Ovary (tissue), 9 donors: Measurements from ENCODE around the gene FAM193A. TPM values are rescaled to one million over a fixed set of nuclear protein-coding genes. Genes with fewer than 3 reads are reported as not detected.

ENCODE experiments used
- DNase-seq, 5 donors: peaks; one replicate each; pipeline ENCODE4 v3.0.0-alpha.2; 2019 to 2020
- H3K27ac ChIP-seq, 2 donors: fragments of 200-600 bp; one replicate each; pipeline versions ENCODE4 v1.5.1 to v1.8.0; 2019 to 2022
- H3K27me3 ChIP-seq: fragments of 200-600 bp; one replicate; pipeline ENCODE4 v1.8.0; 2022
- H3K36me3 ChIP-seq: fragments of 200-600 bp; sonication (generic); one replicate; pipeline ENCODE4 v1.5.1; 2019
- H3K4me1 ChIP-seq: one replicate; pipeline ENCODE4 v1.8.1; 2013; ENCODE audit warnings: mild to moderate bottlenecking, moderate library complexity; ENCODE audit not compliant: insufficient read depth
- H3K4me3 ChIP-seq: fragments of 200-600 bp; sonication (generic); one replicate; pipeline ENCODE4 v1.5.1; 2017
- H3K9me3 ChIP-seq, 2 donors: fragments of 200-600 bp in 1 of 2; sonication (generic) in 1 of 2; one replicate each; pipeline versions ENCODE4 v1.5.1 to v1.8.1; 2013 to 2019; ENCODE audit warnings: mild to moderate bottlenecking in 1 of 2, moderate library complexity in 1 of 2
- CTCF ChIP-seq, 3 donors: fragments of 450-650 bp in 2 of 3; fragments of 200-600 bp in 1 of 3; IDR thresholded peaks; one replicate each; pipeline versions ENCODE4 v1.5.1 to v1.8.0; 2016 to 2022; ENCODE audit warnings: antibody characterized with exemption in 3 of 3, mild to moderate bottlenecking in 1 of 3
- EP300 ChIP-seq: sonication (generic); formaldehyde crosslinking; IDR thresholded peaks from one replicate; pipeline ENCODE4 v1.6.1; 2017; ENCODE audit warnings: antibody characterized with exemption
- POLR2A ChIP-seq: fragments of 450-650 bp; IDR thresholded peaks from one replicate; pipeline ENCODE4 v1.6.1; 2017; ENCODE audit warnings: antibody characterized with exemption, mild to moderate bottlenecking, moderate library complexity
- WGBS, 3 donors: extraction: QIAGEN DNeasy Blood & Tissue Kit in 1 of 3; methylation state at CpG; one replicate each; pipeline versions ENCODE4 v1.1.5 to v1.1.7; 2013 to 2017; 5-methylcytosine and 5-hydroxymethylcytosine counted together
- intact Hi-C, 4 donors: fragments of 100-400 bp; cut with DNase I; formaldehyde crosslinking; loops; one replicate each; pipeline versions ENCODE4 v1.11.0 to v1.15.1; 2022 to 2023
- polyA plus RNA-seq, 2 donors: library from polyadenylated mRNA; stranded (reverse); fragments of 200-250 nt in 1 of 2; fragments of 350-450 nt in 1 of 2; fragmentation: Illumina TruSeq in 1 of 2; extraction: RNeasy Lipid Tissue Mini Kit (QIAGEN cat#74804) in 1 of 2; gene quantifications; one replicate each; pipeline ENCODE4 v1.2.3, GENCODE V29; 2013 to 2014
- total RNA-seq, 7 donors: library from RNA; depleted of rRNA in 2 of 7; stranded (reverse); fragments of >200 nt in 2 of 7; fragmentation: NEBNext Ultra II Directional in 3 of 7; extraction: Animal tissue kit (Norgen Biotek cat#: 25700) in 3 of 7; gene quantifications; one replicate each; pipeline versions ENCODE4 v1.1.0 to v1.2.4, GENCODE V29; 2016 to 2023
- donor health status: DM: no; HTN: no; CAD: no; lungs with moderate emphysema.
- donor health status: DM: no; HTN: no; CAD: no.
- donor health status: Bipolar disorder and iron deficiency.
- donor health status: DM: yes; HTN: yes; CAD: no.
- donor health status: DM: no; HTN: no; CAD: no.
- donor health status: DM: yes; HTN: yes; CAD: no.

The FAM193A gene
- total and polyA plus RNA-seq, 9 donors = 16.0 to 39.1 (median 28.7) TPM

- TF ChIP-seq CTCF (IDR thresholded peaks at IDR 0.05) (no peak), EP300 (no peak), POLR2A (no peak)
- intact Hi-C loops = no loop called here
- H3K9me3 ChIP-seq = no peaks in the 10 kb centered on the region
- H3K4me1 ChIP-seq = peaks cover 19% of the 10 kb centered on the region
- no peaks in the 10 kb centered on the region for H3K36me3 ChIP-seq
- 53 to 56% (median 56%) methylated on average over 23 of the region's 23 CpGs for WGBS, 3 donors
- no peaks in the 10 kb centered on the region for H3K27me3 ChIP-seq
- peak in 2 of 5 donors; percentile 15 to 44 for DNase-seq
- peak overlapping the region; percentile 94 for H3K4me3 ChIP-seq
- no peak overlapping the region for H3K27ac ChIP-seq
Measured at GRCh38 chr4:2754848-2755819, 218.7 kb downstream of the FAM193A start.

- H3K27me3 ChIP-seq = no peaks in the 10 kb centered on the region
- peak within 1 kb of the TSS in 1 of 2 donors; percentile 47 for H3K27ac ChIP-seq
- no peaks in the 10 kb centered on the region for H3K36me3 ChIP-seq
- peak; percentile 86 to 92 (median 87) for DNase-seq
- intact Hi-C loops = no loop called here
- H3K4me1 ChIP-seq = peaks cover 13% of the 10 kb centered on the region
- TF ChIP-seq EP300 (no peak), CTCF (IDR thresholded peaks at IDR 0.05) (peak; percentile 11 to 66 (median 47)), POLR2A (peak; percentile 69)
- H3K9me3 ChIP-seq = no peaks in the 10 kb centered on the region
- WGBS, 3 donors = 0% methylated on average over 52 to 96 of the region's 96 CpGs
- peak within 1 kb of the TSS; percentile 94 for H3K4me3 ChIP-seq
Measured at GRCh38 chr4:2755821-2756690, 219.6 kb downstream of the FAM193A start, which contains the start of gene TNIP2. Gene TNIP2, minus strand, starts transcription at chr4:2756336. Its CDS starts 47 bp downstream, at chr4:2756289.

- no peak for DNase-seq
- 61 to 69% (median 67%) methylated on average over 25 of the region's 25 CpGs for WGBS, 3 donors
- Histone ChIP-seq H3K27ac (peak overlapping the region in 1 of 2 donors; percentile 33), H3K4me3 (peak overlapping the region; percentile 29), H3K4me1 (peaks cover 10% of the 10 kb centered on the region), H3K27me3 (no peaks in the 10 kb centered on the region), H3K9me3 (no peaks in the 10 kb centered on the region), H3K36me3 (no peaks in the 10 kb centered on the region)
- TF ChIP-seq CTCF (IDR thresholded peaks at IDR 0.05) = no peak
- TF ChIP-seq EP300 = no peak
- no peak for TF ChIP-seq POLR2A
- intact Hi-C loops = no loop called here
Measured at GRCh38 chr4:2756691-2757350, 220.4 kb downstream of the FAM193A start.

GRCh38 chr4:2757426-2757825 lies 221.0 kb downstream of the FAM193A start:
- intact Hi-C loops = no loop called here
- H3K27ac ChIP-seq = no peak overlapping the region
- no peaks in the 10 kb centered on the region for H3K27me3 ChIP-seq
- no peak overlapping the region for H3K4me3 ChIP-seq
- peaks cover 10% of the 10 kb centered on the region for H3K4me1 ChIP-seq
- TF ChIP-seq POLR2A (no peak), EP300 (no peak)
- 92 to 94% (median 93%) methylated on average over 3 of the region's 3 CpGs for WGBS, 3 donors
- no peaks in the 10 kb centered on the region for H3K36me3 ChIP-seq
- H3K9me3 ChIP-seq = no peaks in the 10 kb centered on the region
- DNase-seq = no peak
